IMR-90 (cell line): ENCODE measurements around the gene MYBPC3. TPM values are rescaled to one million over a fixed set of nuclear protein-coding genes. Genes with fewer than 3 reads are reported as not detected.

Experiments
- ATAC-seq: fragments of 200-7000 bp; cut with Tn5 transposase; 2 replicates; pipeline ENCODE4 v1.9.1; 2020; ENCODE audit warnings: low read depth, mild to moderate bottlenecking, moderate library complexity
- BruUV-seq: library from RNA; stranded (reverse); fragments of 400-500 nt; replicated peaks from 2 replicates; lab custom pipeline; 2021; lab: Mats Ljungman, UMichigan
- CTCF ChIA-PET: fragments of 300-600 bp; formaldehyde crosslinking; extraction: SDS; loops from one replicate; lab custom pipeline; 2021; ENCODE audit warnings: antibody characterized with exemption; lab: Yijun Ruan, JAX
- POLR2A ChIA-PET: fragments of 300-600 bp; sonication (Branson Sonifier 250); formaldehyde crosslinking; loops from one replicate; lab custom pipeline; 2022; ENCODE audit warnings: antibody characterized with exemption; ENCODE audit not compliant: unreplicated experiment; lab: Charles Lee
- DNase-seq: peaks from one replicate; pipeline ENCODE4 v3.0.0; 2013
- H2AFZ ChIP-seq: replicated peaks from 2 replicates; pipeline ENCODE3; 2013; ENCODE audit warnings: low read length, mild to moderate bottlenecking; ENCODE audit not compliant: poor library complexity
- H2AK5ac ChIP-seq: 2 replicates; pipeline ENCODE4 v1.6.1; 2013; ENCODE audit warnings: low read depth, low read length, inconsistent platforms
- H2AK9ac ChIP-seq: replicated peaks from 2 replicates; pipeline ENCODE3; 2013; ENCODE audit warnings: mild to moderate bottlenecking, low read depth, low read length, moderate library complexity; ENCODE audit not compliant: poor library complexity
- H2BK120ac ChIP-seq: 2 replicates; pipeline ENCODE4 v1.6.1; 2013; ENCODE audit warnings: low read depth, low read length, inconsistent platforms
- H2BK15ac ChIP-seq: 3 replicates; pipeline ENCODE4 v1.6.1; 2013; ENCODE audit warnings: low read depth, low read length, inconsistent platforms
- H2BK20ac ChIP-seq: 2 replicates; pipeline ENCODE4 v1.6.1; 2013; ENCODE audit warnings: low read depth, mild to moderate bottlenecking, inconsistent platforms, low read length, moderate library complexity
- H2BK5ac ChIP-seq: 2 replicates; pipeline ENCODE4 v1.6.1; 2013; ENCODE audit warnings: mild to moderate bottlenecking, low read depth, low read length, inconsistent platforms; ENCODE audit not compliant: poor library complexity, severe bottlenecking
- H3K14ac ChIP-seq: replicated peaks from 2 replicates; pipeline ENCODE4 v1.6.1; 2013; ENCODE audit warnings: low read depth, low read length, inconsistent platforms
- H3K18ac ChIP-seq: 2 replicates; pipeline ENCODE4 v1.6.1; 2013; ENCODE audit warnings: low read depth, low read length, control low read depth
- H3K23ac ChIP-seq: 2 replicates; pipeline ENCODE4 v1.6.1; 2013; ENCODE audit warnings: low read depth, low read length, inconsistent platforms
- H3K27ac ChIP-seq: 2 replicates; pipeline ENCODE4 v1.5.1; 2013; ENCODE audit warnings: mild to moderate bottlenecking, control low read depth, low read length; ENCODE audit not compliant: insufficient read depth
- H3K27me3 ChIP-seq: 2 replicates; pipeline ENCODE4 v1.6.1; 2013; ENCODE audit warnings: low read length; ENCODE audit not compliant: control insufficient read depth, insufficient read depth
- H3K36me3 ChIP-seq: 2 replicates; pipeline ENCODE4 v1.6.1; 2013; ENCODE audit warnings: low read length, mixed read lengths; ENCODE audit not compliant: control insufficient read depth, insufficient read depth
- H3K4ac ChIP-seq: 2 replicates; pipeline ENCODE4 v1.6.1; 2013; ENCODE audit warnings: low read depth, low read length, inconsistent platforms
- H3K4me1 ChIP-seq: 2 replicates; pipeline ENCODE4 v1.6.1; 2013; ENCODE audit warnings: low read length, mixed read lengths; ENCODE audit not compliant: control insufficient read depth, insufficient read depth
- H3K4me2 ChIP-seq: 2 replicates; pipeline ENCODE4 v1.6.1; 2013; ENCODE audit warnings: low read depth, mild to moderate bottlenecking, control low read depth, low read length, moderate library complexity
- H3K4me3 ChIP-seq: 2 replicates; pipeline ENCODE4 v1.5.1; 2013; ENCODE audit warnings: low read depth, mild to moderate bottlenecking, control low read depth, low read length, moderate library complexity; ENCODE audit not compliant: insufficient read depth
- H3K56ac ChIP-seq: 2 replicates; pipeline ENCODE4 v1.6.1; 2013; ENCODE audit warnings: low read length, inconsistent platforms; ENCODE audit not compliant: insufficient read depth; ENCODE audit errors: extremely low read depth
- H3K79me1 ChIP-seq, 2 experiments: 2 replicates each; pipeline ENCODE4 v1.6.1; 2013; ENCODE audit warnings: low read length in 2 of 2, inconsistent platforms in 1 of 2, low read depth in 1 of 2
- H3K9ac ChIP-seq: 2 replicates; pipeline ENCODE4 v1.6.1; 2013; ENCODE audit warnings: low read depth, low read length, control low read depth
- H3K9me1 ChIP-seq: 2 replicates; pipeline ENCODE4 v1.6.1; 2013; ENCODE audit warnings: low read length, inconsistent platforms; ENCODE audit not compliant: insufficient read depth
- H3K9me3 ChIP-seq: 2 replicates; pipeline ENCODE4 v1.6.1; 2013; ENCODE audit warnings: low read length; ENCODE audit not compliant: control insufficient read depth, insufficient read depth
- H4K20me1 ChIP-seq: 2 replicates; pipeline ENCODE4 v1.6.1; 2013; ENCODE audit warnings: low read length, inconsistent platforms; ENCODE audit not compliant: insufficient read depth
- H4K5ac ChIP-seq: 2 replicates; pipeline ENCODE4 v1.6.1; 2013; ENCODE audit warnings: mild to moderate bottlenecking, low read depth, low read length, control low read depth
- H4K8ac ChIP-seq, 2 experiments: 2 replicates each; pipeline ENCODE4 v1.6.1; 2013; ENCODE audit warnings: low read depth in 2 of 2, low read length in 2 of 2, control low read depth in 1 of 2, inconsistent platforms in 1 of 2
- H4K91ac ChIP-seq: 2 replicates; pipeline ENCODE4 v1.6.1; 2013; ENCODE audit warnings: low read depth, low read length, inconsistent platforms; ENCODE audit not compliant: insufficient read depth
- BHLHE40 ChIP-seq: fragments of 150-350 bp; IDR thresholded peaks from 2 replicates; pipeline ENCODE4 v1.6.1; 2016; ENCODE audit warnings: mild to moderate bottlenecking, low read depth, low read length
- CEBPB ChIP-seq: IDR thresholded peaks from 2 replicates; pipeline ENCODE4 v1.6.1; 2012; ENCODE audit warnings: low read depth, low read length, improper control_type of control experiment
- CHD1 ChIP-seq: IDR thresholded peaks from 2 replicates; pipeline ENCODE4 v1.6.1; 2012; ENCODE audit warnings: low read depth, low read length, improper control_type of control experiment
- FOS ChIP-seq: fragments of 150-350 bp; IDR thresholded peaks from 2 replicates; pipeline ENCODE4 v1.6.1; 2016; ENCODE audit warnings: low read depth, low read length
- MAZ ChIP-seq: IDR thresholded peaks from 2 replicates; pipeline ENCODE4 v1.6.1; 2012; ENCODE audit warnings: low read depth, mild to moderate bottlenecking, low read length, improper control_type of control experiment, moderate library complexity, borderline replicate concordance
- NFE2L2 ChIP-seq: fragments of 150-350 bp; IDR thresholded peaks from 2 replicates; pipeline ENCODE4 v1.6.1; 2016; ENCODE audit warnings: low read depth, mild to moderate bottlenecking, low read length
- POLR2A ChIP-seq: IDR thresholded peaks from 2 replicates; pipeline ENCODE4 v1.6.1; 2012; ENCODE audit warnings: mild to moderate bottlenecking, low read depth, low read length
- RAD21 ChIP-seq: IDR thresholded peaks from 2 replicates; pipeline ENCODE4 v1.6.1; 2012; ENCODE audit warnings: low read length, improper control_type of control experiment
- RCOR1 ChIP-seq: IDR thresholded peaks from 2 replicates; pipeline ENCODE4 v1.6.1; 2012; ENCODE audit warnings: mild to moderate bottlenecking, low read length, improper control_type of control experiment; ENCODE audit not compliant: insufficient replicate concordance
- RFX5 ChIP-seq: IDR thresholded peaks from 2 replicates; pipeline ENCODE4 v1.8.0; 2012; ENCODE audit warnings: low read depth, mild to moderate bottlenecking, low read length, moderate library complexity
- SMC3 ChIP-seq: fragments of 150-350 bp; IDR thresholded peaks from 2 replicates; pipeline ENCODE4 v1.6.1; 2016; ENCODE audit warnings: low read depth, mild to moderate bottlenecking, antibody characterized with exemption, low read length, moderate library complexity
- WGBS, 2 experiments: methylation state at CpG; one replicate each; pipeline versions ENCODE4 v1.1.5 to v1.1.7; 2013; ENCODE audit warnings: missing lambda C conversion rate in 2 of 2; ENCODE audit not compliant: insufficient read length in 1 of 2; ENCODE audit errors: extremely low coverage in 2 of 2; 5-methylcytosine and 5-hydroxymethylcytosine counted together
- dilution Hi-C: fragments of 300-500 bp; cut with HindIII; formaldehyde crosslinking; loops from one replicate; pipeline ENCODE4 v1.14.3; 2018; ENCODE audit warnings: low sequenced_read_pairs; ENCODE audit not compliant: unreplicated experiment
- in situ Hi-C: fragments of 300-500 bp; cut with MboI; formaldehyde crosslinking; loops from 3 replicates; pipeline ENCODE4 v1.14.3; 2019; ENCODE audit warnings: low sequenced_read_pairs, inconsistent platforms, mixed read lengths
- intact Hi-C: fragments of 100-400 bp; cut with micrococcal nuclease; formaldehyde crosslinking; loops from 2 replicates; pipeline ENCODE4 v1.10.0; 2022
- polyA plus RNA-seq, 3 experiments: library from polyadenylated mRNA; depleted of rRNA; stranded (reverse); fragments of >200 nt; gene quantifications; 2 replicates each; pipeline ENCODE4 v1.2.3, GENCODE V29; 2012; ENCODE audit warnings: low replicate concordance in 1 of 3
- total RNA-seq: library from RNA; depleted of rRNA; stranded (reverse); fragments of >200 nt; gene quantifications from 2 replicates; pipeline ENCODE4 v1.2.3, GENCODE V29; 2012
- TF ChIP-seq, protein P1 (sequence below): fragments of 150-350 bp; IDR thresholded peaks from 2 replicates; pipeline ENCODE4 v1.6.1; 2017; ENCODE audit warnings: mild to moderate bottlenecking, antibody characterized with exemption, low read length, low read depth
- TF ChIP-seq, protein P2 (sequence below): fragments of 150-350 bp; IDR thresholded peaks from 2 replicates; pipeline ENCODE4 v1.6.1; 2016; ENCODE audit warnings: low read depth, mild to moderate bottlenecking, low read length, moderate library complexity, borderline replicate concordance

The MYBPC3 gene
- total and polyA plus RNA-seq, 2 of the 4 experiments (the other 2 are of a cell fraction) = not detected

DNA sequence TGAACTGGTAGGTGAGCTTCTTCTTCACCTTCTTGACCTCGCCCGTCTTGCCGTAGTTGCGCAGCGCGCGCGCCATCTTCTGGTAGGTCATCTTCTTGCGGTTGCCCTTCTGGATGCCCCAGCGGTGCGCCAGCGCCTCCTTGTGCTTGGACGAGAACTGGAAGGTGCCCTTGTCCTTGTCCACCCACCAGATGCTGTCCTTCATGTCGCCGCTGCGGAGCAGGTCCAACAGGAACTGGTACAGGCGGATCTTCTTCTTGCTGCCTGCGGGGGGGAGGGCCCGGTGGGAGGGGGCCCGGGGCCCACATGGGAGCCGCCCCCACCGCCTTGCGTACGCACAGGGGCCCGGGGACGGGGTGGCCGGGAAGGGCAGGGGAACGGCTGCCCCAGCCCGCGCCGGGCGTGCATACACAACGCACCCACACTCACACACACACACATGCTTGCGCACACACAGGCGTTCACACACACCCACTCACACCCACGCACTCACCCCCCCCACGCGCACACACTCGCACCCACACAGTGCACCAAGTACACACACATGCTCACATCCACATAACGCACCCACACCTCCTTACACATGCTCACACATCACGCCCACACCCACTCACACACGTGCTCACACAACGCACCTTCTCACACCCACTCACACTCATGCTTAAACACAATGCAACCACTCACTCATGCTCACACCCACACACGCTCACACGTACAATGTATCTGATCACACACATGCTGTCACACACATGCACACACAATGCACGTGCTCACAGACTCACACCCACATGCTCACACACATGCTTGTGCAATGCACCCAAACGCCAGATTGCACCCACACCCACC, 3.0 kb upstream of the MYBPC3 start (continued):
- TF ChIP-seq MAZ = peak; percentile 45; the same call in 1 of the 2 replicates
- no peak for TF ChIP-seq POLR2A
- TF ChIP-seq RAD21 = peak; percentile 98
- no peak for TF ChIP-seq RFX5

DNA sequence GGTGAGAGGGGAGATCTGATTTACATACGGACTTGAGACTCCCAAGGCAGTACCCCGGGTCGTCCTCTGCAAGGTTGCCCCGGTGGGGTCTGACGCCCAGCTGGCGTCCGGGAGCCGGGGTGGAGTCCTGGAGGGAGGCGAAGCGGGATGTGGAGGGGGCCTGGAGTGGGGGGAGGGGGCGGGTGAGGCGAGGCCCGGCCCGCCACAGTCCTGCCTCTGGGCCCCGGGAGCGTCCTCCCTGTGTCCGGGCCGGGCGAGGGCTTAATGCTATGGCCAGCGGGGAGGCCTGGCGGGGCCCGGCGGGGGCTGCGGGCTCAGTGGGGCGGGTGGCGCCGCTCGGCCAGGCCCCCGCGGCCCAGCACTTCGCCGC, 2.4 kb upstream of the MYBPC3 start:
- peak overlapping the region in 1 of 2 experiments; percentile 56; a peak in 1 of 4 replicates for H4K8ac ChIP-seq
- no peak overlapping the region for H3K4me3 ChIP-seq
- ATAC-seq (peak; percentile 64), DNase-seq (no peak)
- H3K36me3 ChIP-seq = no peaks in the 10 kb centered on the region
- H4K91ac ChIP-seq = no peak overlapping the region
- peak overlapping the region; percentile 88 for H2AFZ ChIP-seq
- no peak overlapping the region for H3K14ac ChIP-seq
- H3K79me1 ChIP-seq = peaks cover 0 to 2% of the 10 kb centered on the region in 2 experiments; a peak in 1 of 4 replicates
- WGBS, 2 experiments = 9% methylated on average over 15 of the region's 32 CpGs; no CpG with 5 or more reads in 1 of the 2 experiments
- peaks cover 20% of the 10 kb centered on the region for H3K9me1 ChIP-seq
- H3K4ac ChIP-seq = 0 out of 2 replicates have a peak overlapping the region, but pooled peaks have one; percentile 32
- H3K56ac ChIP-seq = no peak overlapping the region
- H3K18ac ChIP-seq = no peak overlapping the region
- peak overlapping the region; percentile 92 for H2AK9ac ChIP-seq
- no TSS peak for BruUV-seq
- H3K27me3 ChIP-seq = no peaks in the 10 kb centered on the region
- H4K5ac ChIP-seq = peak overlapping the region; percentile 42; the same call in 1 of the 2 replicates
- no peak overlapping the region for H2BK120ac ChIP-seq
- H4K20me1 ChIP-seq = no peaks in the 10 kb centered on the region
- intact Hi-C loops (loop anchor here (1.0 to 2.0 kb wide), 4 partner anchors 84 to 178 kb away; partner anchors contain the start of gene MADD), in situ Hi-C loops (loop anchor here (25.0 kb wide), 1 partner anchor 468 kb away; no protein-coding TSS in a partner anchor), dilution Hi-C loops (no loop called here)
- POLR2A ChIA-PET = no interaction called here
- no peaks in the 10 kb centered on the region for H3K4me1 ChIP-seq
- H3K4me2 ChIP-seq = no peak overlapping the region
- CTCF ChIA-PET = interaction anchor here (0.6 to 1.3 kb wide), 8 partner anchors 17 to 185 kb away, joined by 3 to 5 read pairs (median 4); partner anchors contain the start of gene ACP2
- H2BK15ac ChIP-seq = no peak overlapping the region
- H3K27ac ChIP-seq = no peak overlapping the region
- H2AK5ac ChIP-seq = no peak overlapping the region
- H2BK20ac ChIP-seq = no peak overlapping the region
- 0 out of 2 replicates have a peak overlapping the region, but pooled peaks have one; percentile 49 for H3K23ac ChIP-seq
- H2BK5ac ChIP-seq = no peak overlapping the region
- no peaks in the 10 kb centered on the region for H3K9me3 ChIP-seq
- no peak overlapping the region for H3K9ac ChIP-seq
- no peak for TF ChIP-seq CEBPB
- no peak for TF ChIP-seq FOS
- TF ChIP-seq NFE2L2 = no peak
- TF ChIP-seq SMC3 = no peak
- TF ChIP-seq RCOR1 = no peak
- TF ChIP-seq MAZ = no peak
- no peak for TF ChIP-seq RFX5
- no peak for TF ChIP-seq CHD1
- TF ChIP-seq POLR2A = no peak
- TF ChIP-seq BHLHE40 = no peak
- TF ChIP-seq, protein P1, sequence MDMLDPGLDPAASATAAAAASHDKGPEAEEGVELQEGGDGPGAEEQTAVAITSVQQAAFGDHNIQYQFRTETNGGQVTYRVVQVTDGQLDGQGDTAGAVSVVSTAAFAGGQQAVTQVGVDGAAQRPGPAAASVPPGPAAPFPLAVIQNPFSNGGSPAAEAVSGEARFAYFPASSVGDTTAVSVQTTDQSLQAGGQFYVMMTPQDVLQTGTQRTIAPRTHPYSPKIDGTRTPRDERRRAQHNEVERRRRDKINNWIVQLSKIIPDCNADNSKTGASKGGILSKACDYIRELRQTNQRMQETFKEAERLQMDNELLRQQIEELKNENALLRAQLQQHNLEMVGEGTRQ = no peak
- TF ChIP-seq RAD21 = no peak
- TF ChIP-seq, protein P2, sequence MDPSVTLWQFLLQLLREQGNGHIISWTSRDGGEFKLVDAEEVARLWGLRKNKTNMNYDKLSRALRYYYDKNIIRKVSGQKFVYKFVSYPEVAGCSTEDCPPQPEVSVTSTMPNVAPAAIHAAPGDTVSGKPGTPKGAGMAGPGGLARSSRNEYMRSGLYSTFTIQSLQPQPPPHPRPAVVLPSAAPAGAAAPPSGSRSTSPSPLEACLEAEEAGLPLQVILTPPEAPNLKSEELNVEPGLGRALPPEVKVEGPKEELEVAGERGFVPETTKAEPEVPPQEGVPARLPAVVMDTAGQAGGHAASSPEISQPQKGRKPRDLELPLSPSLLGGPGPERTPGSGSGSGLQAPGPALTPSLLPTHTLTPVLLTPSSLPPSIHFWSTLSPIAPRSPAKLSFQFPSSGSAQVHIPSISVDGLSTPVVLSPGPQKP = no peak
